ENCODE measurements around the gene AHRR.

- TF ChIP-seq POLR2A (IDR thresholded peaks at IDR 0.05; ENCODE audit: low read depth, low read length) (no peak), MAZ (IDR thresholded peaks at IDR 0.05; ENCODE audit: borderline replicate concordance, low read depth, low read length) (no peak), RCOR1 (IDR thresholded peaks at IDR 0.05; ENCODE audit: insufficient replicate concordance, low read length) (no peak), ELK1 (IDR thresholded peaks at IDR 0.05; ENCODE audit: borderline replicate concordance, low read depth, low read length) (no peak), SMC3 (IDR thresholded peaks at IDR 0.05; ENCODE audit: low read depth, low read length) (no peak), USF2 (IDR thresholded peaks at IDR 0.05; ENCODE audit: low read depth, low read length) (no peak), RAD21 (IDR thresholded peaks at IDR 0.05; ENCODE audit: low read length) (no peak)
- TF ChIP-seq, protein P1, sequence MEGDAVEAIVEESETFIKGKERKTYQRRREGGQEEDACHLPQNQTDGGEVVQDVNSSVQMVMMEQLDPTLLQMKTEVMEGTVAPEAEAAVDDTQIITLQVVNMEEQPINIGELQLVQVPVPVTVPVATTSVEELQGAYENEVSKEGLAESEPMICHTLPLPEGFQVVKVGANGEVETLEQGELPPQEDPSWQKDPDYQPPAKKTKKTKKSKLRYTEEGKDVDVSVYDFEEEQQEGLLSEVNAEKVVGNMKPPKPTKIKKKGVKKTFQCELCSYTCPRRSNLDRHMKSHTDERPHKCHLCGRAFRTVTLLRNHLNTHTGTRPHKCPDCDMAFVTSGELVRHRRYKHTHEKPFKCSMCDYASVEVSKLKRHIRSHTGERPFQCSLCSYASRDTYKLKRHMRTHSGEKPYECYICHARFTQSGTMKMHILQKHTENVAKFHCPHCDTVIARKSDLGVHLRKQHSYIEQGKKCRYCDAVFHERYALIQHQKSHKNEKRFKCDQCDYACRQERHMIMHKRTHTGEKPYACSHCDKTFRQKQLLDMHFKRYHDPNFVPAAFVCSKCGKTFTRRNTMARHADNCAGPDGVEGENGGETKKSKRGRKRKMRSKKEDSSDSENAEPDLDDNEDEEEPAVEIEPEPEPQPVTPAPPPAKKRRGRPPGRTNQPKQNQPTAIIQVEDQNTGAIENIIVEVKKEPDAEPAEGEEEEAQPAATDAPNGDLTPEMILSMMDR (conservative IDR thresholded peaks at IDR 0.05; ENCODE audit: low read depth, low read length): no peak
Measured at GRCh38 chr5:452978-453710, 131.6 kb downstream of the AHRR start.
